Neural progenitor cell (in vitro differentiated cells): Measurements from ENCODE around the gene GDNF. TPM values are rescaled to one million over a fixed set of nuclear protein-coding genes. Genes with fewer than 3 reads are reported as not detected.

Experiments used
- DNase-seq: peaks from one replicate; pipeline ENCODE4 v3.0.0-alpha.2; 2016; ENCODE audit warnings: low spot score
- H2AFZ ChIP-seq: fragments of 200-600 bp; sonication (generic); replicated peaks from 2 replicates; pipeline ENCODE4 v1.6.1; 2016; ENCODE audit warnings: antibody characterized with exemption
- H3F3A ChIP-seq: fragments of 200-600 bp; sonication (generic); 2 replicates; pipeline ENCODE4 v1.6.1; 2016; ENCODE audit warnings: antibody characterized with exemption, low read depth
- H3K27ac ChIP-seq: fragments of 200-600 bp; sonication (generic); 2 replicates; pipeline ENCODE4 v1.5.1; 2016; ENCODE audit warnings: mild to moderate bottlenecking
- H3K27me3 ChIP-seq: fragments of 200-600 bp; sonication (generic); 2 replicates; pipeline ENCODE4 v1.6.1; 2016; ENCODE audit warnings: mild to moderate bottlenecking, moderate library complexity
- H3K36me3 ChIP-seq: fragments of 200-600 bp; sonication (generic); 2 replicates; pipeline ENCODE4 v1.5.1; 2016
- H3K4me1 ChIP-seq: fragments of 200-600 bp; sonication (generic); 2 replicates; pipeline ENCODE4 v1.6.1; 2016; ENCODE audit warnings: mixed run types
- H3K4me2 ChIP-seq: fragments of 200-600 bp; sonication (generic); 2 replicates; pipeline ENCODE4 v1.6.1; 2016
- H3K4me3 ChIP-seq: fragments of 200-600 bp; sonication (generic); 2 replicates; pipeline ENCODE4 v1.5.1; 2016
- H3K79me2 ChIP-seq: fragments of 200-600 bp; sonication (generic); 2 replicates; pipeline ENCODE4 v1.6.1; 2016; ENCODE audit warnings: low read depth
- H3K9ac ChIP-seq: fragments of 200-600 bp; sonication (generic); 2 replicates; pipeline ENCODE4 v1.6.1; 2016
- H3K9me3 ChIP-seq: fragments of 200-600 bp; sonication (generic); 2 replicates; pipeline ENCODE4 v1.5.1; 2016; ENCODE audit warnings: low read depth
- H4K20me1 ChIP-seq: fragments of 200-600 bp; sonication (generic); 2 replicates; pipeline ENCODE4 v1.6.1; 2016; ENCODE audit warnings: low read depth
- H3K27ac Mint-ChIP-seq: 3 replicates; pipeline ENCODE4 v1.8.0; 2021; ENCODE audit warnings: mixed read lengths
- H3K27me3 Mint-ChIP-seq: 2 replicates; pipeline ENCODE4 v1.8.0; 2022; ENCODE audit warnings: low read depth, mild to moderate bottlenecking, inconsistent platforms, moderate library complexity, mixed read lengths; ENCODE audit not compliant: insufficient read depth
- H3K36me3 Mint-ChIP-seq: 3 replicates; pipeline ENCODE4 v1.8.0; 2021; ENCODE audit warnings: mixed read lengths
- H3K4me1 Mint-ChIP-seq: 3 replicates; pipeline ENCODE4 v1.8.0; 2021; ENCODE audit warnings: mixed read lengths
- H3K4me3 Mint-ChIP-seq: 3 replicates; pipeline ENCODE4 v1.8.0; 2021; ENCODE audit warnings: mild to moderate bottlenecking, moderate library complexity, mixed read lengths
- H3K9me3 Mint-ChIP-seq: 3 replicates; pipeline ENCODE4 v1.8.0; 2020; ENCODE audit warnings: mixed read lengths
- EZH2 ChIP-seq: fragments of 200-600 bp; sonication (generic); IDR thresholded peaks from 2 replicates; pipeline ENCODE4 v1.6.1; 2017; ENCODE audit warnings: antibody characterized with exemption, mild to moderate bottlenecking, moderate library complexity
- EZH2phosphoT487 ChIP-seq: fragments of 200-600 bp; sonication (generic); IDR thresholded peaks from 2 replicates; pipeline ENCODE4 v1.6.1; 2017; ENCODE audit warnings: antibody characterized with exemption
- total RNA-seq: library from RNA; depleted of rRNA; stranded (reverse); fragments of >200 nt; gene quantifications from 2 replicates; pipeline ENCODE4 v1.2.3, GENCODE V29; 2015; ENCODE audit warnings: low replicate concordance
- TF ChIP-seq, protein P1 (sequence below): fragments of 200-600 bp; sonication (generic); IDR thresholded peaks from 2 replicates; pipeline ENCODE4 v1.5.1; 2017; ENCODE audit warnings: antibody characterized with exemption, mild to moderate bottlenecking

Gene GDNF
- total RNA-seq, 1 donor from 2014 or later: not detected

DNA sequence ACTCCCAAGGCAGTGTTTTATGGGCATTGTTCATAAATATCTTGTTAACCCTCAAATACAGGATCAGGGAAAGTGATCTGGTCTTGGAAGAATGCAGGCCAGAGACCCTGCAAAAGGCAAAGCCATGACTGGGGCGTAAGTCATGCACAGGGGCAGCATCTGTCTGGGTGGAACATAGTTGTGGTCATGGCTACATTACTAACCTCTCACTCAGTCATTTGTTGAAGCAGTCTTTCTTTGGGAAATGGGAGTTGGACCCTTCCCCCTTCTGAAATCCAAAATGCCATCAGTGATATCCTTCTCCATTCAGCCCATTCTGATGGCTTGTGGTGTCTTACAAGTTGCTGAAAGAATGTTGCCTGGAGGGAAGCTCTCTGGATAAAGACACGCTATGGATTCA lies 68.1 kb downstream of the GDNF start:
- H3K27me3 Mint-ChIP-seq: no peaks in the 10 kb centered on the region
- H3K4me3 Mint-ChIP-seq: no peak overlapping the region
- no peak overlapping the region for H3K9ac ChIP-seq
- H3K4me1 ChIP-seq: no peaks in the 10 kb centered on the region
- no peak overlapping the region for H3K27ac Mint-ChIP-seq
- H3K36me3 Mint-ChIP-seq: no peaks in the 10 kb centered on the region
- peaks cover 9% of the 10 kb centered on the region for H3K9me3 Mint-ChIP-seq
- H3K4me1 Mint-ChIP-seq: peaks cover 6% of the 10 kb centered on the region
- H3K79me2 ChIP-seq: no peaks in the 10 kb centered on the region
- H2AFZ ChIP-seq: no peak overlapping the region
- no peaks in the 10 kb centered on the region for H3K36me3 ChIP-seq
- H3F3A ChIP-seq: no peaks in the 10 kb centered on the region
- TF ChIP-seq, protein P1, sequence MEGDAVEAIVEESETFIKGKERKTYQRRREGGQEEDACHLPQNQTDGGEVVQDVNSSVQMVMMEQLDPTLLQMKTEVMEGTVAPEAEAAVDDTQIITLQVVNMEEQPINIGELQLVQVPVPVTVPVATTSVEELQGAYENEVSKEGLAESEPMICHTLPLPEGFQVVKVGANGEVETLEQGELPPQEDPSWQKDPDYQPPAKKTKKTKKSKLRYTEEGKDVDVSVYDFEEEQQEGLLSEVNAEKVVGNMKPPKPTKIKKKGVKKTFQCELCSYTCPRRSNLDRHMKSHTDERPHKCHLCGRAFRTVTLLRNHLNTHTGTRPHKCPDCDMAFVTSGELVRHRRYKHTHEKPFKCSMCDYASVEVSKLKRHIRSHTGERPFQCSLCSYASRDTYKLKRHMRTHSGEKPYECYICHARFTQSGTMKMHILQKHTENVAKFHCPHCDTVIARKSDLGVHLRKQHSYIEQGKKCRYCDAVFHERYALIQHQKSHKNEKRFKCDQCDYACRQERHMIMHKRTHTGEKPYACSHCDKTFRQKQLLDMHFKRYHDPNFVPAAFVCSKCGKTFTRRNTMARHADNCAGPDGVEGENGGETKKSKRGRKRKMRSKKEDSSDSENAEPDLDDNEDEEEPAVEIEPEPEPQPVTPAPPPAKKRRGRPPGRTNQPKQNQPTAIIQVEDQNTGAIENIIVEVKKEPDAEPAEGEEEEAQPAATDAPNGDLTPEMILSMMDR: no peak
- TF ChIP-seq EZH2phosphoT487 (no peak), EZH2 (no peak)
- no peaks in the 10 kb centered on the region for H4K20me1 ChIP-seq
- H3K27ac ChIP-seq: no peak overlapping the region
- H3K9me3 ChIP-seq: peaks cover 3% of the 10 kb centered on the region
- DNase-seq: no peak
- no peaks in the 10 kb centered on the region for H3K27me3 ChIP-seq
- no peak overlapping the region for H3K4me3 ChIP-seq
- H3K4me2 ChIP-seq: no peak overlapping the region

GRCh38 chr5:37771203-37771611 lies 68.6 kb downstream of the GDNF start:
- no peaks in the 10 kb centered on the region for H3K27me3 ChIP-seq
- H3K4me3 Mint-ChIP-seq: no peak overlapping the region
- H3K4me3 ChIP-seq: no peak overlapping the region
- no peaks in the 10 kb centered on the region for H4K20me1 ChIP-seq
- no peaks in the 10 kb centered on the region for H3F3A ChIP-seq
- no peak overlapping the region for H2AFZ ChIP-seq
- H3K9ac ChIP-seq: no peak overlapping the region
- TF ChIP-seq, protein P1: no peak
- TF ChIP-seq EZH2phosphoT487 (no peak), EZH2 (no peak)
- H3K4me1 Mint-ChIP-seq: peaks cover 6% of the 10 kb centered on the region
- no peaks in the 10 kb centered on the region for H3K36me3 ChIP-seq
- H3K4me1 ChIP-seq: no peaks in the 10 kb centered on the region
- no peak overlapping the region for H3K27ac ChIP-seq
- no peaks in the 10 kb centered on the region for H3K27me3 Mint-ChIP-seq
- no peak for DNase-seq
- no peak overlapping the region for H3K27ac Mint-ChIP-seq
- peaks cover 9% of the 10 kb centered on the region for H3K9me3 Mint-ChIP-seq
- peaks cover 3% of the 10 kb centered on the region for H3K9me3 ChIP-seq
- no peaks in the 10 kb centered on the region for H3K79me2 ChIP-seq
- H3K36me3 Mint-ChIP-seq: no peaks in the 10 kb centered on the region
- no peak overlapping the region for H3K4me2 ChIP-seq

GRCh38 chr5:37770786-37771185 lies 69.1 kb downstream of the GDNF start:
- H3K4me3 ChIP-seq: no peak overlapping the region
- no peak for DNase-seq
- no peaks in the 10 kb centered on the region for H3K36me3 ChIP-seq
- no peak overlapping the region for H3K27ac Mint-ChIP-seq
- H3K9me3 Mint-ChIP-seq: peaks cover 7% of the 10 kb centered on the region
- peaks cover 3% of the 10 kb centered on the region for H3K9me3 ChIP-seq
- H3K4me3 Mint-ChIP-seq: no peak overlapping the region
- no peaks in the 10 kb centered on the region for H4K20me1 ChIP-seq
- no peaks in the 10 kb centered on the region for H3K36me3 Mint-ChIP-seq
- TF ChIP-seq, protein P1: no peak
- TF ChIP-seq EZH2 (no peak), EZH2phosphoT487 (no peak)
- peaks cover 6% of the 10 kb centered on the region for H3K4me1 Mint-ChIP-seq
- H3K79me2 ChIP-seq: no peaks in the 10 kb centered on the region
- H3K4me2 ChIP-seq: no peak overlapping the region
- no peaks in the 10 kb centered on the region for H3K27me3 Mint-ChIP-seq
- H3K4me1 ChIP-seq: no peaks in the 10 kb centered on the region
- H3F3A ChIP-seq: no peaks in the 10 kb centered on the region
- H3K9ac ChIP-seq: no peak overlapping the region
- no peaks in the 10 kb centered on the region for H3K27me3 ChIP-seq
- H2AFZ ChIP-seq: no peak overlapping the region
- no peak overlapping the region for H3K27ac ChIP-seq
